Colonic mucosa (tissue), 4 donors: ENCODE data around the gene B9D1. TPM values are rescaled to one million over a fixed set of nuclear protein-coding genes. Genes with fewer than 3 reads are reported as not detected.

ENCODE experiments used
- DNase-seq: peaks from one replicate; pipeline ENCODE4 v3.0.0-alpha.2; 2020
- H3K27ac ChIP-seq: fragments of 200-600 bp; one replicate; pipeline ENCODE4 v1.8.0; 2021
- H3K27me3 ChIP-seq: fragments of 200-600 bp; one replicate; pipeline ENCODE4 v1.8.0; 2021
- H3K36me3 ChIP-seq: fragments of 200-600 bp; one replicate; pipeline ENCODE4 v1.8.0; 2021
- H3K4me1 ChIP-seq: fragments of 200-600 bp; one replicate; pipeline ENCODE4 v1.8.0; 2021; ENCODE audit warnings: mild to moderate bottlenecking
- H3K4me3 ChIP-seq: fragments of 200-600 bp; one replicate; pipeline ENCODE4 v1.8.0; 2021
- H3K9ac ChIP-seq, 2 donors: one replicate each; pipeline ENCODE4 v1.7.0; 2013; ENCODE audit warnings: control low read depth in 2 of 2, low read depth in 2 of 2, low read length in 2 of 2
- H3K9me3 ChIP-seq: fragments of 200-600 bp; one replicate; pipeline ENCODE4 v1.8.0; 2021
- CTCF ChIP-seq: fragments of 200-600 bp; IDR thresholded peaks from one replicate; pipeline ENCODE4 v1.8.0; 2022; ENCODE audit warnings: antibody characterized with exemption, mild to moderate bottlenecking
- intact Hi-C: fragments of 100-400 bp; cut with DNase I; formaldehyde crosslinking; loops from one replicate; pipeline ENCODE4 v1.14.1; 2022
- total RNA-seq, 2 donors: library from RNA; stranded (reverse); fragmentation: NEBNext Ultra II Directional in 1 of 2; extraction: Animal tissue kit (Norgen Biotek cat#: 25700) in 1 of 2; gene quantifications; one replicate each; pipeline ENCODE4 v1.2.1, GENCODE V29; 2021
- donor health status: healthy.
- donor health status: DM: no; HTN: no; CAD: no.
- donor health status: DM: no; HTN: no; CAD: no.

The B9D1 gene
- total RNA-seq, 2 donors from 2014 or later: 5.6 to 11.9 TPM

DNA sequence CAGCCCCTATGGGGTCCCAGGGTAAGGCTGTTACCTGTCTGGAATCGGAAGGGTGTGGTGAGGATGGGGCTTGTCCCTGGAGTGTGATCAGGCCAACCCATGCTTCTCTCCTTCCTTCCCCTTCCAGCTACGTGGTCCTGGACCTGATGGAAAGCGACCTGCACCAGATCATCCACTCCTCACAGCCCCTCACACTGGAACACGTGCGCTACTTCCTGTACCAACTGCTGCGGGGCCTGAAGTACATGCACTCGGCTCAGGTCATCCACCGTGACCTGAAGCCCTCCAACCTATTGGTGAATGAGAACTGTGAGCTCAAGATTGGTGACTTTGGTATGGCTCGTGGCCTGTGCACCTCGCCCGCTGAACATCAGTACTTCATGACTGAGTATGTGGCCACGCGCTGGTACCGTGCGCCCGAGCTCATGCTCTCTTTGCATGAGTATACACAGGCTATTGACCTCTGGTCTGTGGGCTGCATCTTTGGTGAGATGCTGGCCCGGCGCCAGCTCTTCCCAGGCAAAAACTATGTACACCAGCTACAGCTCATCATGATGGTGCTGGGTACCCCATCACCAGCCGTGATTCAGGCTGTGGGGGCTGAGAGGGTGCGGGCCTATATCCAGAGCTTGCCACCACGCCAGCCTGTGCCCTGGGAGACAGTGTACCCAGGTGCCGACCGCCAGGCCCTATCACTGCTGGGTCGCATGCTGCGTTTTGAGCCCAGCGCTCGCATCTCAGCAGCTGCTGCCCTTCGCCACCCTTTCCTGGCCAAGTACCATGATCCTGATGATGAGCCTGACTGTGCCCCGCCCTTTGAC lies 18.2 kb upstream of the B9D1 start:
- no peak for TF ChIP-seq CTCF
- H3K9ac ChIP-seq: no peak overlapping the region
- peaks cover 28% of the 10 kb centered on the region for H3K4me1 ChIP-seq
- intact Hi-C loops: no loop called here
- H3K27ac ChIP-seq: no peak overlapping the region
- DNase-seq: no peak
- no peaks in the 10 kb centered on the region for H3K9me3 ChIP-seq
- H3K4me3 ChIP-seq: no peak overlapping the region
- peaks cover 21% of the 10 kb centered on the region for H3K36me3 ChIP-seq
- H3K27me3 ChIP-seq: no peaks in the 10 kb centered on the region

- no peak for DNase-seq
- Histone ChIP-seq H3K27me3 (no peaks in the 10 kb centered on the region), H3K9ac (peak overlapping the region; percentile 78 to 90), H3K4me3 (peak overlapping the region; percentile 94), H3K9me3 (no peaks in the 10 kb centered on the region), H3K4me1 (peaks cover 17% of the 10 kb centered on the region), H3K27ac (peak overlapping the region; percentile 94), H3K36me3 (peaks cover 21% of the 10 kb centered on the region)
- no peak for TF ChIP-seq CTCF
- intact Hi-C loops: no loop called here
Measured at GRCh38 chr17:19379361-19380065, 17.0 kb upstream of the B9D1 start.

DNA sequence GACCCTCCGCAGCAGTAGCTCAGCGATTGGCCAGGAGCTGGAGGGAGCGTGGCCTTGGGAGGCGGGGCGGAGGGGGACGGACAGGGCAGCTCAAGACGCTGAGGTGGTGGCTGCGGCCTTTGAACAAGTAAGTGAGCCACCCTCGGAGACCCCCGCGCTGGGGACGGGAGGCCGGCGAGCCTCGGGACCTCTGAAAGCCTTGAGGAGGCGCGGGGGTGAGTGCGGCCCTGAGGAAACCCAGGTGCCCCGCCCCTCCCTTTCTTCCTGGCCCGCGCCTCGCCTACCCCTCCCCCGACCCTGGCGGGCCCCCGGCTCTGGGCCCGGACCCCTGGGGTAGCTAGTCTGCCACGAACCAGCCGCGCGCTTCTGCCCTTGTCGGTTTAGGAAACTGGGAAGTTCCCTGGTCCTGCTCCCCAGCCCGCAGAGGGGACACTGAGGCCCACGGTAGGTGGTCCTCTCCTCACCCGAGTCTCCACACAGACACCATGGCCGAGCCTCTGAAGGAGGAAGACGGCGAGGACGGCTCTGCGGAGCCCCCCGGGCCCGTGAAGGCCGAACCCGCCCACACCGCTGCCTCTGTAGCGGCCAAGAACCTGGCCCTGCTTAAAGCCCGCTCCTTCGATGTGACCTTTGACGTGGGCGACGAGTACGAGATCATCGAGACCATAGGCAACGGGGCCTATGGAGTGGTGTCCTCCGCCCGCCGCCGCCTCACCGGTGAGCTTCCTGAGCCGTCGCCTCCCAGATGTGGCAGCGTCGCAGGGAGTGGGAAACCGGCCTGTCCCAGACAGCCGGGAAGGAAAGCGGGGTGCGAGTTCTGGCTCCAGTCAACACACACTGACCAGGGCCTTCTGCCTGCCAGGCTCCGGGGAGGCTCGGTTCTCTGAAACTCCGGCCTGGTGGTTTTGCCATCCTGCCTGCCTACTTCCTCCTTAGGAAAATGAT lies 16.2 kb upstream of the B9D1 start, which contains the start of gene MAPK7:
Gene MAPK7, plus strand, starts transcription at position 83 of the 945 bp plus-strand sequence. Its CDS starts 403 bp downstream, at position 486.
- DNase-seq: peak; percentile 98
- Histone ChIP-seq H3K4me3 (peak within 1 kb of the TSS; percentile 94), H3K36me3 (peaks cover 20% of the 10 kb centered on the region), H3K9me3 (no peaks in the 10 kb centered on the region), H3K27me3 (no peaks in the 10 kb centered on the region), H3K4me1 (peaks cover 8% of the 10 kb centered on the region), H3K9ac (peak within 1 kb of the TSS; percentile 78 to 90), H3K27ac (peak within 1 kb of the TSS; percentile 94)
- no peak for TF ChIP-seq CTCF
- intact Hi-C loops: no loop called here

DNA sequence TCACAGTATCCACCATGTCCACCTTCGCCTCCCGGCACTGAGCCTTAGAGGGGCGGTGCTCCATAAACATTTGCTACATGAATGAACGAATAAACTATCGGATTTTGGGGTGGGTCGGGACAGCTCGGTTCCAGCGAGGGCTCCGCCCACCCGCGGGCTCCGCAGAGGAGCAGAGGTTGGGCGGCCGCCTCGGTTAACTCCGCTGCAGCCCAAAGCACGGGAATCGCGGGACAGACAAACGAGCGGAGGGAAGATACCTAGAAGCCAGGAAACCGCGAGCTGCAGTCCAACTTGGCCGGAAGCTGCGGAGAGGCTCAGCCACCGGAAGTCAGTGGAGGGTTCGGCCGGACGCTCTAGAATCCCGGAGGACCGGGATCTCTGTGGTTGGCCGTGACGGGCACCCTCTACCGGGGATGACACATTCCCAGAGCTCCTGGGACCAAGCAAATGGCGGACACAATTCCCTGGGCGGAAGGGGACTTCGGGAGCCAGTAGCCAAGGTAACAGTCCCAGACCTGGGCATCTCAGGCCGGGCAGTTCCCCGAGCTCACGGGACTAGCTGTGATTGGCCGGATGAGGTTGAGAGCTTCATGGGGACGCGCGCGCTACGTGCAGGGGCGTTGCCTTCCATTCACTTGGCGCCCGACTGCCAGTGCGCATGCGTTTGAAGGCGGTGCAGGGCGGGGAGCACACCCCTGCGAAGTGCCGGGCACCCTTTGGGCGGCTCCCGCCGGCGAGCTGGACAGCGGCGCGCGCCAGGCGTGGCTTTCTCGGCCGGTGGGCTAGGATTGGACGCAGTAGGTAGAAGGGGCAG lies 15.3 kb upstream of the B9D1 start:
- H3K9ac ChIP-seq: peak overlapping the region; percentile 59 to 90
- intact Hi-C loops: no loop called here
- peak; percentile 90 for DNase-seq
- no peaks in the 10 kb centered on the region for H3K27me3 ChIP-seq
- peaks cover 6% of the 10 kb centered on the region for H3K4me1 ChIP-seq
- peak overlapping the region; percentile 94 for H3K4me3 ChIP-seq
- no peak for TF ChIP-seq CTCF
- peak overlapping the region; percentile 94 for H3K27ac ChIP-seq
- H3K36me3 ChIP-seq: peaks cover 12% of the 10 kb centered on the region
- H3K9me3 ChIP-seq: no peaks in the 10 kb centered on the region
